ENCODE measurements around the gene THSD7B.

The THSD7B gene

GRCh38 chr2:137590102-137590501 is 824.8 kb downstream of the THSD7B start:
- TF ChIP-seq CTCF (conservative IDR thresholded peaks at IDR 0.05; ENCODE audit: low read depth, low read length), result no peak
- Histone ChIP-seq H3K9ac (no peak overlapping the region), H2AFZ (ENCODE audit: low read depth) (no peak overlapping the region), H4K20me1 (ENCODE audit: insufficient read depth) (no peaks in the 10 kb centered on the region), H3K27me3 (ENCODE audit: insufficient read depth, low read depth) (no peaks in the 10 kb centered on the region), H3K79me2 (ENCODE audit: insufficient read depth, low read depth) (no peaks in the 10 kb centered on the region), H3K4me3 (IDR thresholded peaks at IDR 0.05; ENCODE audit: insufficient read depth, low read depth, low read length) (no peak overlapping the region), H3K4me1 (ENCODE audit: low read depth, poor library complexity, severe bottlenecking) (no peaks in the 10 kb centered on the region), H3K4me2 (no peak overlapping the region), H3K27ac (no peak overlapping the region), H3K36me3 (ENCODE audit: insufficient read depth) (no peaks in the 10 kb centered on the region)

GRCh38 chr2:137607722-137608318 is 842.5 kb downstream of the THSD7B start:
- TF ChIP-seq CTCF (conservative IDR thresholded peaks at IDR 0.05; ENCODE audit: low read depth, low read length), result no peak

GRCh38 chr2:137638932-137639331 is 873.6 kb downstream of the THSD7B start:
- Histone ChIP-seq H3K9ac (no peak overlapping the region), H4K20me1 (ENCODE audit: insufficient read depth) (no peaks in the 10 kb centered on the region), H3K27ac (no peak overlapping the region), H3K36me3 (ENCODE audit: insufficient read depth) (no peaks in the 10 kb centered on the region), H3K79me2 (ENCODE audit: insufficient read depth, low read depth) (no peaks in the 10 kb centered on the region), H3K4me3 (IDR thresholded peaks at IDR 0.05; ENCODE audit: insufficient read depth, low read depth, low read length) (no peak overlapping the region), H2AFZ (ENCODE audit: low read depth) (no peak overlapping the region), H3K27me3 (ENCODE audit: insufficient read depth, low read depth) (no peaks in the 10 kb centered on the region), H3K4me1 (ENCODE audit: low read depth, poor library complexity, severe bottlenecking) (no peaks in the 10 kb centered on the region), H3K4me2 (no peak overlapping the region)
- TF ChIP-seq CTCF (conservative IDR thresholded peaks at IDR 0.05; ENCODE audit: low read depth, low read length), result no peak

More at GRCh38 chr2:137607722-137608318, 842.5 kb downstream of the THSD7B start:
- Histone ChIP-seq H3K36me3 (ENCODE audit: insufficient read depth) (no peaks in the 10 kb centered on the region), H3K27ac (no peak overlapping the region), H3K79me2 (ENCODE audit: insufficient read depth, low read depth) (no peaks in the 10 kb centered on the region), H4K20me1 (ENCODE audit: insufficient read depth) (no peaks in the 10 kb centered on the region), H3K27me3 (ENCODE audit: insufficient read depth, low read depth) (no peaks in the 10 kb centered on the region), H3K4me3 (IDR thresholded peaks at IDR 0.05; ENCODE audit: insufficient read depth, low read depth, low read length) (no peak overlapping the region), H3K9ac (no peak overlapping the region), H3K4me2 (no peak overlapping the region), H3K4me1 (ENCODE audit: low read depth, poor library complexity, severe bottlenecking) (no peaks in the 10 kb centered on the region), H2AFZ (ENCODE audit: low read depth) (no peak overlapping the region)

- H3K79me2 ChIP-seq (ENCODE audit: insufficient read depth, low read depth), result no peaks in the 10 kb centered on the region
- no peak overlapping the region for H3K4me2 ChIP-seq
- TF ChIP-seq CTCF (conservative IDR thresholded peaks at IDR 0.05; ENCODE audit: low read depth, low read length), result no peak
- H3K9ac ChIP-seq, result no peak overlapping the region
- H2AFZ ChIP-seq (ENCODE audit: low read depth), result no peak overlapping the region
- no peak overlapping the region for H3K27ac ChIP-seq
- no peaks in the 10 kb centered on the region for H3K27me3 ChIP-seq (ENCODE audit: insufficient read depth, low read depth)
- H3K4me1 ChIP-seq (ENCODE audit: low read depth, poor library complexity, severe bottlenecking), result no peaks in the 10 kb centered on the region
- H3K4me3 ChIP-seq (IDR thresholded peaks at IDR 0.05; ENCODE audit: insufficient read depth, low read depth, low read length), result no peak overlapping the region
- no peaks in the 10 kb centered on the region for H4K20me1 ChIP-seq (ENCODE audit: insufficient read depth)
- no peaks in the 10 kb centered on the region for H3K36me3 ChIP-seq (ENCODE audit: insufficient read depth)
Measured at GRCh38 chr2:137644731-137645130, 879.4 kb downstream of the THSD7B start.

All from KMS-11 (cell line).